SK-N-SH (cell line): ENCODE results near the gene PHLDB2. TPM values are rescaled to one million over a fixed set of nuclear protein-coding genes. Genes with fewer than 3 reads are reported as not detected.

Experiments
- CTCF ChIA-PET: fragments of 300-600, 350-600 bp; formaldehyde crosslinking; extraction: SDS; loops from one replicate; lab custom pipeline; 2021; lab: Yijun Ruan, JAX
- POLR2A ChIA-PET: fragments of 350-600 bp; sonication (Branson Sonifier 250); formaldehyde crosslinking; extraction: SDS; loops from one replicate; lab custom pipeline; 2020; ENCODE audit warnings: antibody characterized with exemption, inconsistent platforms; lab: Yijun Ruan, JAX
- DNase-seq: peaks from one replicate; pipeline ENCODE4 v3.0.0; 2012
- H2AFZ ChIP-seq: fragments of 200-600 bp; sonication (generic); 2 replicates; pipeline ENCODE4 v1.8.1; 2016; ENCODE audit warnings: antibody characterized with exemption, mild to moderate bottlenecking, low read depth
- H3F3A ChIP-seq: fragments of 200-600 bp; sonication (generic); replicated peaks from 2 replicates; pipeline ENCODE3; 2016; ENCODE audit warnings: antibody characterized with exemption, mild to moderate bottlenecking; ENCODE audit not compliant: insufficient read depth
- H3K27ac ChIP-seq, 2 experiments: fragments of 200-500 bp in 1 of 2; fragments of 200-600 bp in 1 of 2; sonication (Bioruptor generic) in 1 of 2; sonication (generic), shearing (Covaris generic) in 1 of 2; 2 replicates each; pipeline versions ENCODE4 v1.5.1 to v1.6.1; 2014 to 2016; ENCODE audit warnings: low read depth in 2 of 2, inconsistent platforms in 1 of 2, low read length in 1 of 2, mild to moderate bottlenecking in 1 of 2, mixed read lengths in 1 of 2
- H3K27me3 ChIP-seq: fragments of 200-600 bp; sonication (generic), shearing (Covaris generic); 2 replicates; pipeline ENCODE4 v1.6.1; 2016; ENCODE audit warnings: mixed run types; ENCODE audit not compliant: insufficient read depth
- H3K36me3 ChIP-seq, 2 experiments: fragments of 200-500 bp in 1 of 2; fragments of 200-600 bp in 1 of 2; sonication (Bioruptor generic) in 1 of 2; sonication (generic) in 1 of 2; replicated peaks in 1 of 2; 2 replicates each; pipeline versions ENCODE3 to v1.5.1; 2014 to 2016; ENCODE audit warnings: low read length in 1 of 2, mild to moderate bottlenecking in 1 of 2; ENCODE audit not compliant: insufficient read depth in 2 of 2, control insufficient read depth in 1 of 2
- H3K4me1 ChIP-seq, 2 experiments: fragments of 200-500 bp in 1 of 2; fragments of 200-600 bp in 1 of 2; sonication (Bioruptor generic) in 1 of 2; sonication (generic), shearing (Covaris generic) in 1 of 2; 2 replicates each; pipeline versions ENCODE4 v1.5.1 to v1.6.1; 2014 to 2016; ENCODE audit warnings: low read depth in 1 of 2, low read length in 1 of 2, mixed run types in 1 of 2; ENCODE audit not compliant: insufficient read depth in 2 of 2, control insufficient read depth in 1 of 2
- H3K4me2 ChIP-seq: fragments of 200-600 bp; sonication (generic), shearing (Covaris generic); 2 replicates; pipeline ENCODE4 v1.6.1; 2017; ENCODE audit warnings: mixed run types
- H3K4me3 ChIP-seq, 2 experiments: fragments of 200-500 bp in 1 of 2; fragments of 200-600 bp in 1 of 2; sonication (Bioruptor generic) in 1 of 2; sonication (generic), shearing (Covaris generic) in 1 of 2; 2 replicates each; pipeline versions ENCODE4 v1.5.1 to v1.8.1; 2014 to 2016; ENCODE audit warnings: low read depth in 2 of 2, inconsistent platforms in 1 of 2, low read length in 1 of 2, mild to moderate bottlenecking in 1 of 2, mixed read lengths in 1 of 2, moderate library complexity in 1 of 2
- H3K79me2 ChIP-seq: fragments of 200-600 bp; sonication (generic); 2 replicates; pipeline ENCODE4 v1.8.1; 2017; ENCODE audit warnings: mild to moderate bottlenecking; ENCODE audit not compliant: insufficient read depth
- H3K9ac ChIP-seq: fragments of 200-600 bp; sonication (generic); 2 replicates; pipeline ENCODE4 v1.6.1; 2017; ENCODE audit warnings: mixed run types
- H3K9me2 ChIP-seq: fragments of 200-600 bp; sonication (generic); 2 replicates; pipeline ENCODE4 v1.6.1; 2017; ENCODE audit warnings: mixed run types
- H3K9me3 ChIP-seq: fragments of 200-600 bp; sonication (generic); 2 replicates; pipeline ENCODE4 v1.6.1; 2017; ENCODE audit warnings: mixed run types, mild to moderate bottlenecking, moderate library complexity
- H4K20me1 ChIP-seq: fragments of 200-600 bp; sonication (generic); 2 replicates; pipeline ENCODE4 v1.6.1; 2017; ENCODE audit warnings: mild to moderate bottlenecking, mixed run types; ENCODE audit not compliant: insufficient read depth
- ELF1 ChIP-seq: IDR thresholded peaks from 2 replicates; pipeline ENCODE4 v1.4.0; 2012
- EP300 ChIP-seq, 2 experiments: IDR thresholded peaks; 2 replicates each; pipeline versions ENCODE4 v1.4.0 to v1.6.1; 2012; ENCODE audit warnings: borderline replicate concordance in 1 of 2, low read depth in 1 of 2, low read length in 1 of 2
- EZH2phosphoT487 ChIP-seq: fragments of 200-600 bp; sonication (generic); IDR thresholded peaks from 2 replicates; pipeline ENCODE4 v1.6.1; 2017; ENCODE audit warnings: low read depth, mixed run types, mild to moderate bottlenecking, antibody characterized with exemption, moderate library complexity, borderline replicate concordance
- FOSL2 ChIP-seq: IDR thresholded peaks from 2 replicates; pipeline ENCODE4 v1.4.0; 2012; ENCODE audit warnings: low read depth, mild to moderate bottlenecking, moderate library complexity, borderline replicate concordance
- FOXJ3 ChIP-seq: sonication (generic); formaldehyde crosslinking; IDR thresholded peaks from 2 replicates; pipeline ENCODE4 v1.5.1; 2020; ENCODE audit warnings: mild to moderate bottlenecking, missing genetic modification reagents
- GABPA ChIP-seq: IDR thresholded peaks from 2 replicates; pipeline ENCODE4 v1.4.0; 2012; ENCODE audit warnings: low read depth, mild to moderate bottlenecking
- JUND ChIP-seq: IDR thresholded peaks from 2 replicates; pipeline ENCODE4 v1.4.0; 2012
- MEF2A ChIP-seq: IDR thresholded peaks from 2 replicates; pipeline ENCODE4 v1.4.0; 2012; ENCODE audit warnings: low read depth, borderline replicate concordance
- NFIC ChIP-seq: IDR thresholded peaks from 2 replicates; pipeline ENCODE4 v1.4.0; 2012; ENCODE audit warnings: borderline replicate concordance
- POLR2AphosphoS5 ChIP-seq: IDR thresholded peaks from 2 replicates; pipeline ENCODE4 v1.6.1; 2012; ENCODE audit warnings: low read depth, low read length
- RCOR1 ChIP-seq: fragments of 150-350 bp; IDR thresholded peaks from 2 replicates; pipeline ENCODE4 v1.6.1; 2017; ENCODE audit warnings: antibody characterized with exemption, low read length
- TCF12 ChIP-seq: IDR thresholded peaks from 2 replicates; pipeline ENCODE4 v1.4.0; 2012
- WGBS: methylation state at CpG from one replicate; pipeline ENCODE4 v1.1.6; 2017; ENCODE audit warnings: low lambda C conversion rate; 5-methylcytosine and 5-hydroxymethylcytosine counted together
- polyA plus RNA-seq, 3 experiments: library from polyadenylated mRNA; depleted of rRNA; stranded (reverse); fragments of >200 nt; gene quantifications; 2 replicates each; pipeline ENCODE4 v1.2.3, GENCODE V29; 2012
- TF ChIP-seq, protein P1 (sequence below): IDR thresholded peaks from 2 replicates; pipeline ENCODE4; 2012
- TF ChIP-seq, protein P2 (sequence below): IDR thresholded peaks from 2 replicates; pipeline ENCODE4 v1.6.1; 2012; ENCODE audit warnings: mild to moderate bottlenecking, low read depth, low read length, moderate library complexity
- TF ChIP-seq, protein P3 (sequence below): IDR thresholded peaks from 2 replicates; pipeline ENCODE4 v1.4.0; 2012; ENCODE audit warnings: low read depth, borderline replicate concordance
- TF ChIP-seq, protein P4 (sequence below): fragments of 200-600 bp; sonication (generic); IDR thresholded peaks from 2 replicates; pipeline ENCODE4 v1.6.1; 2017; ENCODE audit warnings: antibody characterized with exemption, mild to moderate bottlenecking, moderate library complexity

PHLDB2 gene
- polyA plus RNA-seq, 1 of the 3 experiments (the other 2 are of a cell fraction): 18.0 TPM

DNA sequence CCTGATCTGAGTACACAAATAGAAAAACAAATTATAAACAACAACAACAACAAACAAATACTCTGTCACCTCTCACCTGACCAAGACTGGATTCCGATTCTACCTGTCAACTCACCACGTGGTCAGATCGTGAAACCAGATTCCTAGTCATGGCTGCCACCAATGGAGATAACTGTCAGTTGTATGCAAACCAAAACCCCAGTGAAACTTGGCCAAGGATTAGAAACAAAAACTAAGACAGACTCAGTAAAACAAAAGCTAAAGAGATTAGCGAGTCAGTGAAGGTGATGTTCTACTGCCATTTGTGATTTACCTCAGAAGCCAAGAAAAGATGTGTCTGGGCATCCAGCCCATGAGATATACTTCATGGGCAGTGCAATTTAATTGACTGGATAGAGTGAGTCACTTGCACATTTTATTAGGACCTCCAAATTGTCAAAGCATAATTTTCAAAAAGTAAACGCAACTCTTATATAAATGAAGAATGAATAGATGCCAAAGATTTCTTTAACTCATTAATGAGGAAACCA is 31.1 kb downstream of the PHLDB2 start:
- Histone ChIP-seq H3K27ac (peak overlapping the region in 1 of 2 experiments; percentile 24; a peak in 1 of 4 replicates), H4K20me1 (peaks cover 18% of the 10 kb centered on the region), H3K4me3 (no peak overlapping the region), H3F3A (peaks cover 16% of the 10 kb centered on the region), H3K36me3 (peaks cover 7 to 52% of the 10 kb centered on the region in 2 experiments), H2AFZ (no peak overlapping the region)
- TF ChIP-seq, protein P1, sequence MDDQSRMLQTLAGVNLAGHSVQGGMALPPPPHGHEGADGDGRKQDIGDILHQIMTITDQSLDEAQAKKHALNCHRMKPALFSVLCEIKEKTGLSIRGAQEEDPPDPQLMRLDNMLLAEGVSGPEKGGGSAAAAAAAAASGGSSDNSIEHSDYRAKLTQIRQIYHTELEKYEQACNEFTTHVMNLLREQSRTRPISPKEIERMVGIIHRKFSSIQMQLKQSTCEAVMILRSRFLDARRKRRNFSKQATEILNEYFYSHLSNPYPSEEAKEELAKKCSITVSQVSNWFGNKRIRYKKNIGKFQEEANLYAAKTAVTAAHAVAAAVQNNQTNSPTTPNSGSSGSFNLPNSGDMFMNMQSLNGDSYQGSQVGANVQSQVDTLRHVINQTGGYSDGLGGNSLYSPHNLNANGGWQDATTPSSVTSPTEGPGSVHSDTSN: peak; percentile 68
- TF ChIP-seq, protein P2, sequence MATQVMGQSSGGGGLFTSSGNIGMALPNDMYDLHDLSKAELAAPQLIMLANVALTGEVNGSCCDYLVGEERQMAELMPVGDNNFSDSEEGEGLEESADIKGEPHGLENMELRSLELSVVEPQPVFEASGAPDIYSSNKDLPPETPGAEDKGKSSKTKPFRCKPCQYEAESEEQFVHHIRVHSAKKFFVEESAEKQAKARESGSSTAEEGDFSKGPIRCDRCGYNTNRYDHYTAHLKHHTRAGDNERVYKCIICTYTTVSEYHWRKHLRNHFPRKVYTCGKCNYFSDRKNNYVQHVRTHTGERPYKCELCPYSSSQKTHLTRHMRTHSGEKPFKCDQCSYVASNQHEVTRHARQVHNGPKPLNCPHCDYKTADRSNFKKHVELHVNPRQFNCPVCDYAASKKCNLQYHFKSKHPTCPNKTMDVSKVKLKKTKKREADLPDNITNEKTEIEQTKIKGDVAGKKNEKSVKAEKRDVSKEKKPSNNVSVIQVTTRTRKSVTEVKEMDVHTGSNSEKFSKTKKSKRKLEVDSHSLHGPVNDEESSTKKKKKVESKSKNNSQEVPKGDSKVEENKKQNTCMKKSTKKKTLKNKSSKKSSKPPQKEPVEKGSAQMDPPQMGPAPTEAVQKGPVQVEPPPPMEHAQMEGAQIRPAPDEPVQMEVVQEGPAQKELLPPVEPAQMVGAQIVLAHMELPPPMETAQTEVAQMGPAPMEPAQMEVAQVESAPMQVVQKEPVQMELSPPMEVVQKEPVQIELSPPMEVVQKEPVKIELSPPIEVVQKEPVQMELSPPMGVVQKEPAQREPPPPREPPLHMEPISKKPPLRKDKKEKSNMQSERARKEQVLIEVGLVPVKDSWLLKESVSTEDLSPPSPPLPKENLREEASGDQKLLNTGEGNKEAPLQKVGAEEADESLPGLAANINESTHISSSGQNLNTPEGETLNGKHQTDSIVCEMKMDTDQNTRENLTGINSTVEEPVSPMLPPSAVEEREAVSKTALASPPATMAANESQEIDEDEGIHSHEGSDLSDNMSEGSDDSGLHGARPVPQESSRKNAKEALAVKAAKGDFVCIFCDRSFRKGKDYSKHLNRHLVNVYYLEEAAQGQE: no peak
- TF ChIP-seq POLR2AphosphoS5: 0 out of 2 replicates have a peak, but pooled peaks have one; percentile 14
- TF ChIP-seq EP300 (IDR thresholded peaks at IDR 0.05; ENCODE audit: borderline replicate concordance in 1 of 2, low read depth in 1 of 2, low read length in 1 of 2): 0 out of 4 replicates have a peak, but pooled peaks of 1 of the 2 experiments have one; percentile 17
- peak; percentile 25; the same call in 1 of the 2 replicates for TF ChIP-seq FOSL2
- peak; percentile 39; the same call in 1 of the 2 replicates for TF ChIP-seq TCF12
- TF ChIP-seq JUND: peak; percentile 40
- TF ChIP-seq ELF1: no peak
- TF ChIP-seq, all 33 proteins: peak for 6
- H3K27me3 ChIP-seq: no peaks in the 10 kb centered on the region
- WGBS: 84% methylated on average over 5 of the region's 5 CpGs
- no peak overlapping the region for H3K9ac ChIP-seq
- H3K4me2 ChIP-seq: no peak overlapping the region
- ChIA-PET POLR2A (no interaction called here), CTCF (interaction anchor here (0.9 to 1.1 kb wide), 2 partner anchors 79 to 174 kb away, joined by 3 read pairs; no protein-coding TSS in a partner anchor)
- H3K9me3 ChIP-seq: no peaks in the 10 kb centered on the region
- no peak for DNase-seq
- peaks cover 97% of the 10 kb centered on the region for H3K79me2 ChIP-seq
- H3K4me1 ChIP-seq: no peaks in the 10 kb centered on the region; a peak in 1 of 4 replicates
- H3K9me2 ChIP-seq: no peaks in the 10 kb centered on the region

DNA sequence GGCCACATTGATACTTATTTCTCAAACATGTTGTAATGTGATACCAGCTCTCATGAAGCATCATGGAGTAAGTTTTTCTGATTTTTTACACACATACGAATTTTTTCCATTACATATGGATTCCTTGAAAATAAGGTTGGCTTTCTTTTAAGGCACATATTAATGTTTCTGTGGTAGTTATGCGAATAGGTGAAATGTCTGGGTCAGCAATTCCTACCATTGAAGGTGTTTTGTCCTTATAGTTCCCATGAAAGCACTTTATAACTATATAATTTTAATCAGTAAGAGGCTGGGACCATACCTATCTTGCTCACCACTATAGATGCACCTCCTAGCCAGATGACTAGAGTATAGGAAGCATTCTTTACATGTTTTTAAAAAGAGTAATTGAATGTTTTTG is 33.0 kb downstream of the PHLDB2 start:
- no peaks in the 10 kb centered on the region for H3K9me2 ChIP-seq
- H4K20me1 ChIP-seq: peaks cover 15% of the 10 kb centered on the region
- CTCF ChIA-PET: no interaction called here
- no peaks in the 10 kb centered on the region for H3K27me3 ChIP-seq
- H3K4me3 ChIP-seq: no peak overlapping the region
- no peak overlapping the region for H2AFZ ChIP-seq
- no peak overlapping the region for H3K27ac ChIP-seq
- H3K79me2 ChIP-seq: peaks cover 97% of the 10 kb centered on the region
- WGBS: 96% methylated on average over 2 of the region's 2 CpGs
- no peaks in the 10 kb centered on the region for H3K9me3 ChIP-seq
- DNase-seq: no peak
- H3F3A ChIP-seq: peaks cover 16% of the 10 kb centered on the region
- H3K4me1 ChIP-seq: no peaks in the 10 kb centered on the region; a peak in 1 of 4 replicates
- H3K4me2 ChIP-seq: no peak overlapping the region
- peaks cover 0 to 38% of the 10 kb centered on the region in 2 experiments for H3K36me3 ChIP-seq
- no peak overlapping the region for H3K9ac ChIP-seq
- POLR2A ChIA-PET: no interaction called here
- TF ChIP-seq MEF2A (no peak), JUND (no peak), GABPA (no peak), NFIC (no peak), RCOR1 (no peak), ELF1 (no peak), POLR2AphosphoS5 (no peak), FOXJ3 (CRISPR knock-in tag) (no peak), EZH2phosphoT487 (no peak), FOSL2 (no peak)
- TF ChIP-seq, protein P3, sequence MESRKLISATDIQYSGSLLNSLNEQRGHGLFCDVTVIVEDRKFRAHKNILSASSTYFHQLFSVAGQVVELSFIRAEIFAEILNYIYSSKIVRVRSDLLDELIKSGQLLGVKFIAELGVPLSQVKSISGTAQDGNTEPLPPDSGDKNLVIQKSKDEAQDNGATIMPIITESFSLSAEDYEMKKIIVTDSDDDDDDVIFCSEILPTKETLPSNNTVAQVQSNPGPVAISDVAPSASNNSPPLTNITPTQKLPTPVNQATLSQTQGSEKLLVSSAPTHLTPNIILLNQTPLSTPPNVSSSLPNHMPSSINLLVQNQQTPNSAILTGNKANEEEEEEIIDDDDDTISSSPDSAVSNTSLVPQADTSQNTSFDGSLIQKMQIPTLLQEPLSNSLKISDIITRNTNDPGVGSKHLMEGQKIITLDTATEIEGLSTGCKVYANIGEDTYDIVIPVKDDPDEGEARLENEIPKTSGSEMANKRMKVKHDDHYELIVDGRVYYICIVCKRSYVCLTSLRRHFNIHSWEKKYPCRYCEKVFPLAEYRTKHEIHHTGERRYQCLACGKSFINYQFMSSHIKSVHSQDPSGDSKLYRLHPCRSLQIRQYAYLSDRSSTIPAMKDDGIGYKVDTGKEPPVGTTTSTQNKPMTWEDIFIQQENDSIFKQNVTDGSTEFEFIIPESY: no peak
- TF ChIP-seq, protein P1: no peak
- TF ChIP-seq, protein P4, sequence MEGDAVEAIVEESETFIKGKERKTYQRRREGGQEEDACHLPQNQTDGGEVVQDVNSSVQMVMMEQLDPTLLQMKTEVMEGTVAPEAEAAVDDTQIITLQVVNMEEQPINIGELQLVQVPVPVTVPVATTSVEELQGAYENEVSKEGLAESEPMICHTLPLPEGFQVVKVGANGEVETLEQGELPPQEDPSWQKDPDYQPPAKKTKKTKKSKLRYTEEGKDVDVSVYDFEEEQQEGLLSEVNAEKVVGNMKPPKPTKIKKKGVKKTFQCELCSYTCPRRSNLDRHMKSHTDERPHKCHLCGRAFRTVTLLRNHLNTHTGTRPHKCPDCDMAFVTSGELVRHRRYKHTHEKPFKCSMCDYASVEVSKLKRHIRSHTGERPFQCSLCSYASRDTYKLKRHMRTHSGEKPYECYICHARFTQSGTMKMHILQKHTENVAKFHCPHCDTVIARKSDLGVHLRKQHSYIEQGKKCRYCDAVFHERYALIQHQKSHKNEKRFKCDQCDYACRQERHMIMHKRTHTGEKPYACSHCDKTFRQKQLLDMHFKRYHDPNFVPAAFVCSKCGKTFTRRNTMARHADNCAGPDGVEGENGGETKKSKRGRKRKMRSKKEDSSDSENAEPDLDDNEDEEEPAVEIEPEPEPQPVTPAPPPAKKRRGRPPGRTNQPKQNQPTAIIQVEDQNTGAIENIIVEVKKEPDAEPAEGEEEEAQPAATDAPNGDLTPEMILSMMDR: no peak
